Measurements from ENCODE around the gene GJB2.

Gene GJB2

GRCh38 chr13:20141238-20142022, 51.3 kb downstream of the GJB2 start:
- no peak overlapping the region for H3K4me3 ChIP-seq (ENCODE audit: low read depth, low read length)
- no peak for TF ChIP-seq CTCF (IDR thresholded peaks at IDR 0.05; ENCODE audit: borderline replicate concordance, insufficient read depth, low read depth, low read length)

- no peak overlapping the region for H3K4me3 ChIP-seq (ENCODE audit: low read depth, low read length)
- TF ChIP-seq CTCF (IDR thresholded peaks at IDR 0.05; ENCODE audit: borderline replicate concordance, insufficient read depth, low read depth, low read length) = no peak
Observed at GRCh38 chr13:20140487-20140886, 52.3 kb downstream of the GJB2 start.

GRCh38 chr13:20137875-20138274, 54.9 kb downstream of the GJB2 start:
- H3K4me3 ChIP-seq (ENCODE audit: low read depth, low read length) = no peak overlapping the region
- no peak for TF ChIP-seq CTCF (IDR thresholded peaks at IDR 0.05; ENCODE audit: borderline replicate concordance, insufficient read depth, low read depth, low read length)
